ENCODE data around the gene DYNC2I2.

GRCh38 chr9:128624566-128624965, 32.1 kb downstream of the DYNC2I2 start:
- TF ChIP-seq USF2 (CRISPR knock-in tag; IDR thresholded peaks at IDR 0.05), result no peak
- TF ChIP-seq MAX (CRISPR knock-in tag; IDR thresholded peaks at IDR 0.05), result no peak
- TF ChIP-seq CTCF (IDR thresholded peaks at IDR 0.05), result no peak
- no peak for TF ChIP-seq ATF1 (CRISPR knock-in tag; IDR thresholded peaks at IDR 0.05)
- no peak for TF ChIP-seq ATF6 (CRISPR knock-in tag; IDR thresholded peaks at IDR 0.05)
- no peak for TF ChIP-seq ZNF671 (CRISPR knock-in tag; IDR thresholded peaks at IDR 0.05)

All from WTC11 (cell line).